Measurements from ENCODE around the gene ANKRD24.
"Not testable (repeated sequence)": the region's sequence is repeated elsewhere in the genome, so short reads cannot be mapped to it uniquely, and the experiment has no call there.

ANKRD24 gene

GRCh38 chr19:4234142-4234861 lies 51.8 kb downstream of the ANKRD24 start:
- no peak for DNase-seq (ENCODE audit: low read depth)
- H3K4me3 ChIP-seq (ENCODE audit: low read length) = no peak overlapping the region
- TF ChIP-seq CTCF (conservative IDR thresholded peaks at IDR 0.05; ENCODE audit: low read length) = no peak

GRCh38 chr19:4234862-4235201 lies 52.3 kb downstream of the ANKRD24 start:
- no peak overlapping the region for H3K4me3 ChIP-seq (ENCODE audit: low read length)
- no peak for TF ChIP-seq CTCF (conservative IDR thresholded peaks at IDR 0.05; ENCODE audit: low read length)

GRCh38 chr19:4237510-4237909 lies 55.0 kb downstream of the ANKRD24 start:
- not testable (repeated sequence) for DNase-seq (ENCODE audit: low read depth); H3K4me3 ChIP-seq (ENCODE audit: low read length)

More at GRCh38 chr19:4234862-4235201, 52.3 kb downstream of the ANKRD24 start:
- no peak for DNase-seq (ENCODE audit: low read depth)

- H3K4me3 ChIP-seq (ENCODE audit: low read length) = no peak overlapping the region
- no peak for DNase-seq (ENCODE audit: low read depth)
- TF ChIP-seq CTCF (conservative IDR thresholded peaks at IDR 0.05; ENCODE audit: low read length) = no peak
These were observed 56.3 kb downstream of the ANKRD24 start for GRCh38 chr19:4238831-4239230.

GRCh38 chr19:4241824-4242430 lies 59.4 kb downstream of the ANKRD24 start:
- DNase-seq (ENCODE audit: low read depth) = no peak
- no peak for TF ChIP-seq CTCF (conservative IDR thresholded peaks at IDR 0.05; ENCODE audit: low read length)
- H3K4me3 ChIP-seq (ENCODE audit: low read length) = no peak overlapping the region

- not testable (repeated sequence) for DNase-seq (ENCODE audit: low read depth); H3K4me3 ChIP-seq (ENCODE audit: low read length)
These were observed 63.4 kb downstream of the ANKRD24 start for GRCh38 chr19:4245938-4246337.

GRCh38 chr19:4246767-4247593 lies 64.5 kb downstream of the ANKRD24 start, which contains the start of gene YJU2:
Gene YJU2, plus strand, starts transcription at chr19:4247080. Its CDS starts 67 bp downstream, at chr19:4247147.
- peak; percentile 99 for DNase-seq (ENCODE audit: low read depth)
- TF ChIP-seq CTCF (conservative IDR thresholded peaks at IDR 0.05; ENCODE audit: low read length) = peak; percentile 55
- H3K4me3 ChIP-seq (ENCODE audit: low read length) = peak within 1 kb of the TSS; percentile 76

- DNase-seq (ENCODE audit: low read depth) = no peak
- no peak for TF ChIP-seq CTCF (conservative IDR thresholded peaks at IDR 0.05; ENCODE audit: low read length)
- H3K4me3 ChIP-seq (ENCODE audit: low read length) = no peak overlapping the region
These were observed 74.1 kb downstream of the ANKRD24 start for GRCh38 chr19:4256563-4256962.

Measured in AG10803 (cell line).